ENCODE data around the gene MKS1. TPM values are rescaled to one million over a fixed set of nuclear protein-coding genes. Genes with fewer than 3 reads are reported as not detected.

MKS1 gene
- total and polyA plus RNA-seq, 2 donors (not counting 3 experiments of a cell fraction or from before 2014, with no cell fraction given) = 12.2 to 13.2 TPM

- no peak for DNase-seq (ENCODE audit: low read depth, low spot score)
- H2AFZ ChIP-seq (ENCODE audit: low read depth, low read length) = no peak overlapping the region
- no peaks in the 10 kb centered on the region for H3K9me1 ChIP-seq (replicated peaks; ENCODE audit: control insufficient read depth, extremely low read depth, insufficient read depth, low read length)
- intact Hi-C loops (cut with micrococcal nuclease) = no loop called here
- no peaks in the 10 kb centered on the region for H3K9me3 ChIP-seq (replicated peaks; ENCODE audit: control insufficient read depth, insufficient read depth, low read length)
- H3K4me1 ChIP-seq (ENCODE audit: control insufficient read depth, extremely low read depth, insufficient read depth, low read length) = no peaks in the 10 kb centered on the region
- no peaks in the 10 kb centered on the region for H4K20me1 ChIP-seq (replicated peaks; ENCODE audit: control insufficient read depth, extremely low read depth, insufficient read depth, low read length)
- FAIRE-seq = no peak
- no peak overlapping the region for H3K27ac ChIP-seq (ENCODE audit: insufficient read depth, low read depth, low read length)
- no TSS peak for BruUV-seq (replicated peaks)
- CTCF ChIA-PET = interaction anchor here (0.6 to 2.5 kb wide), 2 partner anchors 10 to 21 kb away, joined by 5 read pairs; no protein-coding TSS in a partner anchor
- peaks cover 11 to 15% of the 10 kb centered on the region in 2 experiments for H3K27me3 ChIP-seq (ENCODE audit: control insufficient read depth in 2 of 2, insufficient read depth in 2 of 2, low read length in 2 of 2)
- TF ChIP-seq POLR2AphosphoS5 (IDR thresholded peaks at IDR 0.05; ENCODE audit: insufficient read depth, low read depth, low read length) = no peak
- TF ChIP-seq POLR2A (IDR thresholded peaks at IDR 0.05; ENCODE audit: low read depth, low read length) = no peak
- TF ChIP-seq MAX (IDR thresholded peaks at IDR 0.05; ENCODE audit: insufficient read depth, insufficient read length) = no peak
- TF ChIP-seq JUN (IDR thresholded peaks at IDR 0.05; ENCODE audit: borderline replicate concordance, insufficient read depth, insufficient read length, low read depth) = no peak
- no peak for TF ChIP-seq FOS (IDR thresholded peaks at IDR 0.05; ENCODE audit: borderline replicate concordance, insufficient read depth, low read length)
- TF ChIP-seq EZH2 (IDR thresholded peaks at IDR 0.05; ENCODE audit: borderline replicate concordance, low read depth, low read length, severe bottlenecking) = no peak
- POLR2A ChIA-PET = no interaction called here
- no peak overlapping the region for H3K9ac ChIP-seq (replicated peaks; ENCODE audit: extremely low read depth, insufficient read depth, low read length)
- H3K4me3 ChIP-seq (replicated peaks in 1 of 3; ENCODE audit: insufficient read depth in 1 of 3, low read depth in 1 of 3, low read length in 3 of 3) = no peak overlapping the region
- no peaks in the 10 kb centered on the region for H3K79me2 ChIP-seq (ENCODE audit: control insufficient read depth, insufficient read depth, low read length)
- H3K36me3 ChIP-seq (ENCODE audit: control insufficient read depth in 2 of 2, extremely low read depth in 1 of 2, insufficient read depth in 2 of 2, low read length in 2 of 2) = no peaks in the 10 kb centered on the region
- dilution Hi-C loops (cut with MboI; ENCODE audit: extremely low pct_ligation_motif_present, low sequenced_read_pairs) = no loop called here
- no peak overlapping the region for H3K4me2 ChIP-seq (ENCODE audit: insufficient read depth, low read length)
These were observed 35.7 kb upstream of the MKS1 start for GRCh38 chr17:58254803-58255202.

GRCh38 chr17:58253082-58253481, 34.0 kb upstream of the MKS1 start:
- Histone ChIP-seq H4K20me1 (replicated peaks; ENCODE audit: control insufficient read depth, extremely low read depth, insufficient read depth, low read length) (no peaks in the 10 kb centered on the region), H3K9ac (replicated peaks; ENCODE audit: extremely low read depth, insufficient read depth, low read length) (no peak overlapping the region), H3K27me3 (ENCODE audit: control insufficient read depth in 2 of 2, insufficient read depth in 2 of 2, low read length in 2 of 2) (peaks cover 18 to 21% of the 10 kb centered on the region in 2 experiments), H3K9me1 (replicated peaks; ENCODE audit: control insufficient read depth, extremely low read depth, insufficient read depth, low read length) (no peaks in the 10 kb centered on the region), H3K9me3 (replicated peaks; ENCODE audit: control insufficient read depth, insufficient read depth, low read length) (no peaks in the 10 kb centered on the region), H3K79me2 (ENCODE audit: control insufficient read depth, insufficient read depth, low read length) (no peaks in the 10 kb centered on the region), H3K4me2 (ENCODE audit: insufficient read depth, low read length) (no peak overlapping the region), H3K4me3 (replicated peaks in 1 of 3; ENCODE audit: insufficient read depth in 1 of 3, low read depth in 1 of 3, low read length in 3 of 3) (no peak overlapping the region), H3K36me3 (ENCODE audit: control insufficient read depth in 2 of 2, extremely low read depth in 1 of 2, insufficient read depth in 2 of 2, low read length in 2 of 2) (no peaks in the 10 kb centered on the region), H3K27ac (ENCODE audit: insufficient read depth, low read depth, low read length) (no peak overlapping the region), H2AFZ (ENCODE audit: low read depth, low read length) (no peak overlapping the region), H3K4me1 (ENCODE audit: control insufficient read depth, extremely low read depth, insufficient read depth, low read length) (no peaks in the 10 kb centered on the region)
- FAIRE-seq (no peak), DNase-seq (ENCODE audit: low read depth, low spot score) (no peak)
- ChIA-PET POLR2A (interaction anchor here (0.6 kb wide), 1 partner anchor 113 kb away, joined by 4 read pairs; no protein-coding TSS in a partner anchor), CTCF (no interaction called here)
- intact Hi-C loops (cut with micrococcal nuclease) = no loop called here
- TF ChIP-seq POLR2A (IDR thresholded peaks at IDR 0.05; ENCODE audit: low read depth, low read length) = no peak
- no peak for TF ChIP-seq GATA2 (IDR thresholded peaks at IDR 0.05; ENCODE audit: insufficient read depth, insufficient read length, low read depth, low read length)
- no peak for TF ChIP-seq CTCF (IDR thresholded peaks at IDR 0.05; ENCODE audit: extremely low read depth in 1 of 2, insufficient read depth in 1 of 2, low read depth in 1 of 2, low read length in 2 of 2)
- TF ChIP-seq MYC (IDR thresholded peaks at IDR 0.05; ENCODE audit: low read depth, low read length) = no peak
- TF ChIP-seq FOS (IDR thresholded peaks at IDR 0.05; ENCODE audit: borderline replicate concordance, insufficient read depth, low read length) = no peak
- no peak for TF ChIP-seq MAX (IDR thresholded peaks at IDR 0.05; ENCODE audit: insufficient read depth, insufficient read length)
- TF ChIP-seq EZH2 (IDR thresholded peaks at IDR 0.05; ENCODE audit: borderline replicate concordance, low read depth, low read length, severe bottlenecking) = no peak
- BruUV-seq (replicated peaks) = no TSS peak
- dilution Hi-C loops (cut with MboI; ENCODE audit: extremely low pct_ligation_motif_present, low sequenced_read_pairs) = no loop called here
